ENCODE measurements around the gene MOCS1.

The MOCS1 gene

GRCh38 chr6:39876826-39877225 is 57.4 kb downstream of the MOCS1 start:
- DNase-seq (ENCODE audit: low read depth, low spot score): no peak

- no peak for DNase-seq (ENCODE audit: low read depth, low spot score)
These were observed 58.2 kb downstream of the MOCS1 start for GRCh38 chr6:39876111-39876510.

GRCh38 chr6:39873439-39873838 is 60.8 kb downstream of the MOCS1 start:
- DNase-seq (ENCODE audit: low read depth, low spot score): no peak

- no peak for DNase-seq (ENCODE audit: low read depth, low spot score)
These were observed 63.3 kb downstream of the MOCS1 start for GRCh38 chr6:39870950-39871349.

GRCh38 chr6:39867592-39867991 is 66.7 kb downstream of the MOCS1 start:
- DNase-seq (ENCODE audit: low read depth, low spot score): no peak

- no peak for DNase-seq (ENCODE audit: low read depth, low spot score)
These were observed 69.0 kb downstream of the MOCS1 start for GRCh38 chr6:39865011-39865888.

GRCh38 chr6:39861663-39862062 is 72.6 kb downstream of the MOCS1 start:
- no peak for DNase-seq (ENCODE audit: low read depth, low spot score)

GRCh38 chr6:39859025-39859424 is 75.2 kb downstream of the MOCS1 start:
- DNase-seq (ENCODE audit: low read depth, low spot score): no peak

- no peak for DNase-seq (ENCODE audit: low read depth, low spot score)
These were observed 78.8 kb downstream of the MOCS1 start for GRCh38 chr6:39855356-39855995.

Measured in smooth muscle cell of the brain vasculature (primary cell).